Omental fat pad (tissue), 4 donors: Measurements from ENCODE around the gene ARID3A. TPM values are rescaled to one million over a fixed set of nuclear protein-coding genes. Genes with fewer than 3 reads are reported as not detected.

ENCODE experiments used
- small RNA-seq: library from RNA; depleted of rRNA; stranded (forward); fragments of <200 nt; gene quantifications from one replicate; pipeline ENCODE3, GENCODE V24; 2016
- total RNA-seq, 4 donors: library from RNA; depleted of rRNA; stranded (reverse); fragments of >200 nt; gene quantifications; one replicate each; pipeline ENCODE4 v1.1.0, GENCODE V29; 2016

Gene ARID3A
- total RNA-seq, 4 donors from 2014 or later: 3.7 to 15.1 (median 7.7) TPM

Small RNA genes within 50 kb of the gene (small RNA-seq; reads per million reads assigned to genes)
- gene RNU6-2: not detected
- gene RNU6-9: 0.39 reads per million

Other genes starting within 250 kb of the ARID3A start
- gene FSTL3, start 249.6 kb upstream of the ARID3A start, total RNA-seq: 100 to 1,000 TPM; 120 to 212 (median 152) TPM
- gene PRSS57, start 230.6 kb upstream of the ARID3A start, total RNA-seq: under 1 TPM in 1 of 4 donors, not detected in 3; 0.95 TPM
- gene PALM, start 217.1 kb upstream of the ARID3A start, total RNA-seq: 100 to 1,000 TPM in 1 of 4 donors, 10 to 100 TPM in 3; 44.6 to 119 (median 54.8) TPM
- gene MISP, start 174.9 kb upstream of the ARID3A start, total RNA-seq: 1 to 10 TPM in 3 of 4 donors, not detected in 1; 1.4 to 9.6 (median 3.2) TPM
- gene PTBP1, start 128.6 kb upstream of the ARID3A start, total RNA-seq: 100 to 1,000 TPM; 106 to 195 (median 137) TPM
- not detected for gene PLPPR3, start 104.1 kb upstream of the ARID3A start, total RNA-seq
- 1 to 10 TPM in 1 of 4 donors, not detected in 3; 1.1 TPM for gene AZU1, start 98.2 kb upstream of the ARID3A start, total RNA-seq
- not detected for gene PRTN3, start 85.0 kb upstream of the ARID3A start, total RNA-seq
- 1 to 10 TPM in 2 of 4 donors, under 1 TPM in 1, not detected in 1; 0.72 to 7.7 (median 1.0) TPM for gene ELANE, start 73.7 kb upstream of the ARID3A start, total RNA-seq
- gene CFD, start 66.4 kb upstream of the ARID3A start, total RNA-seq: 1,000 to 10,000 TPM; 1,367 to 3,469 (median 2,171) TPM
- gene MED16, start 32.8 kb upstream of the ARID3A start, total RNA-seq: 10 to 100 TPM; 20.1 to 34.0 (median 24.5) TPM
- gene RNU6-9, start 32.6 kb upstream of the ARID3A start, total RNA-seq: not detected
- 10 to 100 TPM; 27.1 to 55.2 (median 44.4) TPM for gene R3HDM4, start 12.8 kb upstream of the ARID3A start, total RNA-seq
- gene KISS1R, start 8.7 kb upstream of the ARID3A start, total RNA-seq: under 1 TPM in 1 of 4 donors, not detected in 3; 0.24 TPM
- 10 to 100 TPM; 22.8 to 69.4 (median 37.5) TPM for gene WDR18, start 58.3 kb downstream of the ARID3A start, total RNA-seq
- gene GRIN3B, start 74.4 kb downstream of the ARID3A start, total RNA-seq: under 1 TPM in 1 of 4 donors, not detected in 3; 0.24 TPM
- gene TMEM259, start 95.1 kb downstream of the ARID3A start, total RNA-seq: 100 to 1,000 TPM; 112 to 164 (median 161) TPM
- gene RNU6-2, start 95.5 kb downstream of the ARID3A start, total RNA-seq: not detected
- 10 to 100 TPM; 39.6 to 75.4 (median 60.8) TPM for gene CNN2, start 100.6 kb downstream of the ARID3A start, total RNA-seq
- 10 to 100 TPM; 10.3 to 29.8 (median 15.9) TPM for gene ABCA7, start 114.1 kb downstream of the ARID3A start, total RNA-seq
- gene ARHGAP45, start 141.1 kb downstream of the ARID3A start, total RNA-seq: 10 to 100 TPM; 21.4 to 97.6 (median 36.3) TPM
- gene POLR2E, start 169.3 kb downstream of the ARID3A start, total RNA-seq: 100 to 1,000 TPM; 151 to 216 (median 188) TPM
- 1,000 to 10,000 TPM in 1 of 4 donors, 100 to 1,000 TPM in 3; 429 to 1,640 (median 892) TPM for gene GPX4, start 178.0 kb downstream of the ARID3A start, total RNA-seq
- gene SBNO2, start 248.2 kb downstream of the ARID3A start, total RNA-seq: 100 to 1,000 TPM in 1 of 4 donors, 10 to 100 TPM in 3; 33.1 to 208 (median 61.9) TPM